GM23338 (cell line): ENCODE results near the gene SERPINB2.

Experiments used
- CREB1 ChIP-seq: fragments of 250-450 bp; sonication (Bioruptor Pico); IDR thresholded peaks from 2 replicates; pipeline ENCODE4 v1.5.0; 2020; ENCODE audit warnings: low read depth, mild to moderate bottlenecking, moderate library complexity
- EZH2 ChIP-seq: fragments of 200-600 bp; sonication (generic); IDR thresholded peaks from one replicate; pipeline ENCODE4 v1.8.0; 2017; ENCODE audit warnings: antibody characterized with exemption, mild to moderate bottlenecking, low read depth; ENCODE audit not compliant: unreplicated experiment
- JUNB ChIP-seq: IDR thresholded peaks from one replicate; pipeline ENCODE4 v1.6.1; 2016; ENCODE audit warnings: antibody characterized with exemption; ENCODE audit not compliant: unreplicated experiment
- POLR2AphosphoS5 ChIP-seq: IDR thresholded peaks from 2 replicates; pipeline ENCODE4 v1.6.1; 2016; ENCODE audit warnings: antibody characterized with exemption, low read depth
- STAT1 ChIP-seq: IDR thresholded peaks from one replicate; pipeline ENCODE4 v1.6.1; 2016; ENCODE audit warnings: antibody characterized with exemption; ENCODE audit not compliant: unreplicated experiment
- ZNF331 ChIP-seq: fragments of 250-450 bp; sonication (Bioruptor Pico); IDR thresholded peaks from 2 replicates; pipeline ENCODE4 v1.5.0; 2020; ENCODE audit warnings: low read depth, mild to moderate bottlenecking, moderate library complexity
- TF ChIP-seq, protein P1 (sequence below), 2 experiments: fragments of 200-600 bp in 1 of 2; sonication (generic) in 1 of 2; conservative IDR thresholded peaks; 2 replicates each; pipeline versions ENCODE4 v1.5.1 to v1.6.1; 2016 to 2017; ENCODE audit warnings: antibody characterized with exemption in 2 of 2, low read depth in 2 of 2, mild to moderate bottlenecking in 2 of 2, moderate library complexity in 1 of 2
- TF ChIP-seq, protein P2 (sequence below): IDR thresholded peaks from one replicate; pipeline ENCODE4 v1.6.1; 2018; ENCODE audit warnings: antibody characterized with exemption; ENCODE audit not compliant: unreplicated experiment

DNA sequence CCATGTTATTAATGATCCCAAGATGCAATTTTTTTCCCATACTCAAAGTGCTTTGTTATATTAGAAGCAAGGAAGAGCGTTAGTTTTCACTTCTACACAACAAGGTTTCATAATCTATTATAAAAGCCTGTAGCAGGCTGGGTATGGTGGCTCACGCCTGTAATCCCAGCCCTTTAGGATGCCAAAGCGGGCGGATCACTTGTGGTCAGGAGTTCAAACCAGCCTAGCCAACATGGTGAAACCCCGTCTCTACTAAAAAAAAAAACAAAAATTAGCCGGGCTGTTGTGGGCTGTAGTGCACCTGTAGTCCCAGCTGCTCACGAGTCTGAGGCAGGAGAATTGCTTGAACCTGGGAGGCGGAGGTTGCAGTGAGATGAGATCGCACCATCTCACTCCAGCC lies 19.0 kb upstream of the SERPINB2 start:
- TF ChIP-seq, protein P1, sequence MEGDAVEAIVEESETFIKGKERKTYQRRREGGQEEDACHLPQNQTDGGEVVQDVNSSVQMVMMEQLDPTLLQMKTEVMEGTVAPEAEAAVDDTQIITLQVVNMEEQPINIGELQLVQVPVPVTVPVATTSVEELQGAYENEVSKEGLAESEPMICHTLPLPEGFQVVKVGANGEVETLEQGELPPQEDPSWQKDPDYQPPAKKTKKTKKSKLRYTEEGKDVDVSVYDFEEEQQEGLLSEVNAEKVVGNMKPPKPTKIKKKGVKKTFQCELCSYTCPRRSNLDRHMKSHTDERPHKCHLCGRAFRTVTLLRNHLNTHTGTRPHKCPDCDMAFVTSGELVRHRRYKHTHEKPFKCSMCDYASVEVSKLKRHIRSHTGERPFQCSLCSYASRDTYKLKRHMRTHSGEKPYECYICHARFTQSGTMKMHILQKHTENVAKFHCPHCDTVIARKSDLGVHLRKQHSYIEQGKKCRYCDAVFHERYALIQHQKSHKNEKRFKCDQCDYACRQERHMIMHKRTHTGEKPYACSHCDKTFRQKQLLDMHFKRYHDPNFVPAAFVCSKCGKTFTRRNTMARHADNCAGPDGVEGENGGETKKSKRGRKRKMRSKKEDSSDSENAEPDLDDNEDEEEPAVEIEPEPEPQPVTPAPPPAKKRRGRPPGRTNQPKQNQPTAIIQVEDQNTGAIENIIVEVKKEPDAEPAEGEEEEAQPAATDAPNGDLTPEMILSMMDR (conservative IDR thresholded peaks at IDR 0.05; ENCODE audit: low read depth in 2 of 2), result no peak
- TF ChIP-seq POLR2AphosphoS5 (no peak), JUNB (no peak), CREB1 (CRISPR knock-in tag) (no peak), ZNF331 (CRISPR knock-in tag) (no peak), STAT1 (no peak), EZH2 (no peak)
- TF ChIP-seq, protein P2, sequence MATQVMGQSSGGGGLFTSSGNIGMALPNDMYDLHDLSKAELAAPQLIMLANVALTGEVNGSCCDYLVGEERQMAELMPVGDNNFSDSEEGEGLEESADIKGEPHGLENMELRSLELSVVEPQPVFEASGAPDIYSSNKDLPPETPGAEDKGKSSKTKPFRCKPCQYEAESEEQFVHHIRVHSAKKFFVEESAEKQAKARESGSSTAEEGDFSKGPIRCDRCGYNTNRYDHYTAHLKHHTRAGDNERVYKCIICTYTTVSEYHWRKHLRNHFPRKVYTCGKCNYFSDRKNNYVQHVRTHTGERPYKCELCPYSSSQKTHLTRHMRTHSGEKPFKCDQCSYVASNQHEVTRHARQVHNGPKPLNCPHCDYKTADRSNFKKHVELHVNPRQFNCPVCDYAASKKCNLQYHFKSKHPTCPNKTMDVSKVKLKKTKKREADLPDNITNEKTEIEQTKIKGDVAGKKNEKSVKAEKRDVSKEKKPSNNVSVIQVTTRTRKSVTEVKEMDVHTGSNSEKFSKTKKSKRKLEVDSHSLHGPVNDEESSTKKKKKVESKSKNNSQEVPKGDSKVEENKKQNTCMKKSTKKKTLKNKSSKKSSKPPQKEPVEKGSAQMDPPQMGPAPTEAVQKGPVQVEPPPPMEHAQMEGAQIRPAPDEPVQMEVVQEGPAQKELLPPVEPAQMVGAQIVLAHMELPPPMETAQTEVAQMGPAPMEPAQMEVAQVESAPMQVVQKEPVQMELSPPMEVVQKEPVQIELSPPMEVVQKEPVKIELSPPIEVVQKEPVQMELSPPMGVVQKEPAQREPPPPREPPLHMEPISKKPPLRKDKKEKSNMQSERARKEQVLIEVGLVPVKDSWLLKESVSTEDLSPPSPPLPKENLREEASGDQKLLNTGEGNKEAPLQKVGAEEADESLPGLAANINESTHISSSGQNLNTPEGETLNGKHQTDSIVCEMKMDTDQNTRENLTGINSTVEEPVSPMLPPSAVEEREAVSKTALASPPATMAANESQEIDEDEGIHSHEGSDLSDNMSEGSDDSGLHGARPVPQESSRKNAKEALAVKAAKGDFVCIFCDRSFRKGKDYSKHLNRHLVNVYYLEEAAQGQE, result no peak
